ENCODE measurements around the gene LKAAEAR1.

Gene LKAAEAR1

DNA sequence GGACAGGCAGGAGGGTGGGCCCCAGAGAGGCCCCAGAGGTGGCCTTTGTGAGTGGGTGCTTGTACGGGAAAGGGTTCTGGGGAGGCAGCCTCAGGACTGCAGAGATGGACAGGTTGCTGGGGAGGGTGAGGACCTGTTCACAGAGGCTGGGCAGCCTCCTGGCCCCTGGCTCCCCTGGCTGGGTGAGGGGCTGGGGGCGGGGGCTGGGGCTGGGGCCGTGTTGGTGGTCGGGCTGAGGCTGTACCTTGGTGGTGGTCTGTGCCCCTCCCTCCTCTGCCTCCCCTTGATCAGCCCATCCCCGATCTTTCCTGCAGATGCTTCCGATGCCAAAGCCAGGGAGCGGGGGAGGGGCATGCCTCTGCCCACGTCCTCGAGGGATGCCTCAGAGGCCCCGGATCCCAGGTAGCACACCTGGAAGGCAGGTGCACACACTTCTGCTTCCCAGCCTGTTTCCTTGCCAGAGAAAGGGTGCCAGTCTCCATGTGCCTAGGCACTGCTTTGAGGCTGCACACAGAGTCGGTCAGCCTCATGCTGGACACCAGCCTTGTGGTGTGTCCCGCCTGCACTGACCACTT is 16.4 kb downstream of the LKAAEAR1 start:
- Histone ChIP-seq H2AFZ (ENCODE audit: low read length) (no peak overlapping the region), H3K4me2 (ENCODE audit: low read length) (no peak overlapping the region), H3K36me3 (ENCODE audit: insufficient read depth, low read length) (no peaks in the 10 kb centered on the region), H4K20me1 (ENCODE audit: insufficient read depth, low read length) (no peaks in the 10 kb centered on the region), H3F3A (ENCODE audit: insufficient read depth, low read length) (no peaks in the 10 kb centered on the region), H3K9me3 (ENCODE audit: low read length) (no peaks in the 10 kb centered on the region), H3K27ac (ENCODE audit: low read depth, low read length, poor library complexity, severe bottlenecking) (no peak overlapping the region), H3K4me1 (ENCODE audit: insufficient read depth, low read length, severe bottlenecking) (peaks cover 24% of the 10 kb centered on the region), H3K79me2 (ENCODE audit: insufficient read depth, low read length) (no peaks in the 10 kb centered on the region), H3K9ac (ENCODE audit: low read length) (no peak overlapping the region), H3K9me2 (ENCODE audit: low read depth, low read length) (no peaks in the 10 kb centered on the region), H3K4me3 (ENCODE audit: low read depth, low read length, poor library complexity, severe bottlenecking) (no peak overlapping the region), H3K27me3 (ENCODE audit: insufficient read depth, low read length) (peaks cover 9% of the 10 kb centered on the region; the same call in 1 of the 2 replicates)
- TF ChIP-seq, protein P1, sequence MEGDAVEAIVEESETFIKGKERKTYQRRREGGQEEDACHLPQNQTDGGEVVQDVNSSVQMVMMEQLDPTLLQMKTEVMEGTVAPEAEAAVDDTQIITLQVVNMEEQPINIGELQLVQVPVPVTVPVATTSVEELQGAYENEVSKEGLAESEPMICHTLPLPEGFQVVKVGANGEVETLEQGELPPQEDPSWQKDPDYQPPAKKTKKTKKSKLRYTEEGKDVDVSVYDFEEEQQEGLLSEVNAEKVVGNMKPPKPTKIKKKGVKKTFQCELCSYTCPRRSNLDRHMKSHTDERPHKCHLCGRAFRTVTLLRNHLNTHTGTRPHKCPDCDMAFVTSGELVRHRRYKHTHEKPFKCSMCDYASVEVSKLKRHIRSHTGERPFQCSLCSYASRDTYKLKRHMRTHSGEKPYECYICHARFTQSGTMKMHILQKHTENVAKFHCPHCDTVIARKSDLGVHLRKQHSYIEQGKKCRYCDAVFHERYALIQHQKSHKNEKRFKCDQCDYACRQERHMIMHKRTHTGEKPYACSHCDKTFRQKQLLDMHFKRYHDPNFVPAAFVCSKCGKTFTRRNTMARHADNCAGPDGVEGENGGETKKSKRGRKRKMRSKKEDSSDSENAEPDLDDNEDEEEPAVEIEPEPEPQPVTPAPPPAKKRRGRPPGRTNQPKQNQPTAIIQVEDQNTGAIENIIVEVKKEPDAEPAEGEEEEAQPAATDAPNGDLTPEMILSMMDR (IDR thresholded peaks at IDR 0.05; ENCODE audit: low read length) = no peak

DNA sequence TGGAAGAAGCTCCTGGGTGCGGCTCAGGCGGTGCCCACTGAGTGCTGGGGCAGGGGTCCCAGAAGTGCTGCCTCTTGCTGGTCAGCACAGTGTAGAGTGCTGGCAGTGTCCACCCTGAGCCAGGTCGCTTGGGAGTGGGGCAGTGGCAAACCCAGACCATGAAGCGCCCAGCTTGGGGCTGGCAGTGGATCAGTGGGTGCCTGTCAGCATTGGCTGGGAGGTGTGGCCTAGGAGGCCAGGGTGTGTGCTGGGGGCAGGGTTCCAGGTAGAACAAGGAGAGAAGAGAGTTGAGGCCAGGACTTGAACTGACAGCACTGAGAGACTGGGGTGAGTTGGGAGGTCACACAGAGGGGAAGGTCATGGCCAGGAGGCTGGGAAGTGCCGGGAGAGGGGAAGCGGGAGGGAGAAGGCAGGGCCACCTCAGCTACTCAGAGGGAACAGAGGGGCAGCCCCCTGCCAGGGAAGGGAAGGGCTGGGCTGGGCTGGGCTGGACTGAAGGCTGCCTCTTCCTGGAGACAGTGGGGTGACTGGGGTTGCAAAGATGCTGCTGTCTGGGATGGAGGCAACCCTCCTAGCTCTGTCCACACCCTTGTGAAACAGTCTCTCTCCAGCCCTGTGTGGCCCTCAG is 17.1 kb downstream of the LKAAEAR1 start:
- Histone ChIP-seq H3K27me3 (ENCODE audit: insufficient read depth, low read length) (peaks cover 9% of the 10 kb centered on the region; the same call in 1 of the 2 replicates), H3K36me3 (ENCODE audit: insufficient read depth, low read length) (no peaks in the 10 kb centered on the region), H4K20me1 (ENCODE audit: insufficient read depth, low read length) (no peaks in the 10 kb centered on the region), H3K9ac (ENCODE audit: low read length) (no peak overlapping the region), H3K4me2 (ENCODE audit: low read length) (no peak overlapping the region), H3K9me2 (ENCODE audit: low read depth, low read length) (no peaks in the 10 kb centered on the region), H2AFZ (ENCODE audit: low read length) (no peak overlapping the region), H3F3A (ENCODE audit: insufficient read depth, low read length) (no peaks in the 10 kb centered on the region), H3K27ac (ENCODE audit: low read depth, low read length, poor library complexity, severe bottlenecking) (no peak overlapping the region), H3K4me1 (ENCODE audit: insufficient read depth, low read length, severe bottlenecking) (peaks cover 30% of the 10 kb centered on the region), H3K4me3 (ENCODE audit: low read depth, low read length, poor library complexity, severe bottlenecking) (no peak overlapping the region), H3K9me3 (ENCODE audit: low read length) (no peaks in the 10 kb centered on the region), H3K79me2 (ENCODE audit: insufficient read depth, low read length) (no peaks in the 10 kb centered on the region)
- TF ChIP-seq, protein P1 (IDR thresholded peaks at IDR 0.05; ENCODE audit: low read length) = no peak
- TF ChIP-seq EZH2 (IDR thresholded peaks at IDR 0.05; ENCODE audit: borderline replicate concordance, low read length) = no peak

DNA sequence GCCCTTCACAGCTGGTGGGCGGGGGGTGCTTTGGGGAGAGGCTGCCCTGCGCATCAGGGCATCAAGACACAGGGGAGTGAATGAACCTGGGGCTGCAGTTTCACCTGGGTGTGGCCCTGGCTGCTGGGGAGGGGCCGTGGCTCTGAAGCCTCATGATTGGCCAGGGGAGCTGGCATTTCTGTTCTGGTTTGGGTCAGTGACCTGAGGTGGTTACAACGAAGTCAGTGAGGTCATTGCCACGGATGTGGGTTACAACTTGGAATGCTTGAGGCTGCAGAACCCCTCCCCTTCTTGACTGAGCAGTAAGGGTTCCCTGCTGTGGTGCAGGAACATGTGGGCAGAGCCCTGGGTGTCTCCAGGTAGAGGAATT is 18.2 kb downstream of the LKAAEAR1 start:
- Histone ChIP-seq H3K4me3 (ENCODE audit: low read depth, low read length, poor library complexity, severe bottlenecking) (no peak overlapping the region), H4K20me1 (ENCODE audit: insufficient read depth, low read length) (no peaks in the 10 kb centered on the region), H3K9me2 (ENCODE audit: low read depth, low read length) (no peaks in the 10 kb centered on the region), H3K27ac (ENCODE audit: low read depth, low read length, poor library complexity, severe bottlenecking) (no peak overlapping the region), H3K36me3 (ENCODE audit: insufficient read depth, low read length) (no peaks in the 10 kb centered on the region), H3K9me3 (ENCODE audit: low read length) (no peaks in the 10 kb centered on the region), H3K4me1 (ENCODE audit: insufficient read depth, low read length, severe bottlenecking) (peaks cover 32% of the 10 kb centered on the region), H3K27me3 (ENCODE audit: insufficient read depth, low read length) (peaks cover 9% of the 10 kb centered on the region; the same call in 1 of the 2 replicates), H3K9ac (ENCODE audit: low read length) (no peak overlapping the region), H2AFZ (ENCODE audit: low read length) (no peak overlapping the region), H3K79me2 (ENCODE audit: insufficient read depth, low read length) (no peaks in the 10 kb centered on the region), H3F3A (ENCODE audit: insufficient read depth, low read length) (no peaks in the 10 kb centered on the region), H3K4me2 (ENCODE audit: low read length) (no peak overlapping the region)
- TF ChIP-seq EZH2 (IDR thresholded peaks at IDR 0.05; ENCODE audit: borderline replicate concordance, low read length) = no peak
- TF ChIP-seq, protein P1 (IDR thresholded peaks at IDR 0.05; ENCODE audit: low read length) = no peak
